GM18519 (cell line): ENCODE measurements around the gene RHBDD1.
A peak's percentile ranks its signal among the peaks of the same experiment; 100 is the strongest.

Source experiments
- ATAC-seq: cut with Tn5 transposase; IDR thresholded peaks from one replicate; pipeline ENCODE4 v1.9.1; 2021; ENCODE audit warnings: mild to moderate bottlenecking, moderate library complexity; ENCODE audit not compliant: unreplicated experiment, low FRiP score

The RHBDD1 gene

DNA sequence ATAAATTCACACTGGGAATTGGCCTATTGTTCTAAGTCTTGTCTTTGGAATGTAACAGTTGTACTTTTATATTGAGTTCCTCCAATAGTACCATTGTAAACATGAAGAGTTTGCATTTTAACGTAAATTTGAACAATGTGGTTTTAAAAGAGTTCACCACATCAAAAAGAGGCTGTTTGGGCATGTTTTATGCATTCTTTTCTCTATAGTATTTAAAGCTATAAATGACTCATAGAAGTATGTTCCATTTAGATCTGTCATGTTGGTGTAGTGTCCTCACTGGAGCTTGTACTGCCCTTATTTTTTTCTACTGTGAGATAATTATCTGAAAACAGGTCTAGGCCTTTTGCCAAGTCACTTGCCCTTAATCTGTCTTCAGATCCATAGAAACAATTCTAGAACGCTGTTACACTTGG lies 141.9 kb downstream of the RHBDD1 start:
- ATAC-seq: no peak

DNA sequence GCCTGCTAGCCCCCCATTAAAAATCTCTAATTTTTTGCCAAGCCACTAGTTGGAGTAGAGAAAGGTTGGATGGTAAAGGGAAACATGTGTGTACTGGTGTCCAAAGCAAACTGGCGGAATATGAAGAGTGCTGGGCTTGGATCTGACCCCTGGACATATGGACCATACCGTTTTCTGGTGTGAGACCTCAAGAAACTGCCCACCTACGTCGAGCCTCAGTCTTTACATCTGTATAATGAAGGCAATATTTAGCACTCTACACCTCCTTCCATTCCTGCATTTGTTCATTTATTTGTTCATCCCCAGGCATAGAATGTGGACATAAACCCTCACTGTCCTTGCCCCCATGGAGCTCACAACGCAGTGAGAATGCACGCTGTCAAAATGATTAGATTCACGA lies 142.4 kb downstream of the RHBDD1 start:
- ATAC-seq: no peak

DNA sequence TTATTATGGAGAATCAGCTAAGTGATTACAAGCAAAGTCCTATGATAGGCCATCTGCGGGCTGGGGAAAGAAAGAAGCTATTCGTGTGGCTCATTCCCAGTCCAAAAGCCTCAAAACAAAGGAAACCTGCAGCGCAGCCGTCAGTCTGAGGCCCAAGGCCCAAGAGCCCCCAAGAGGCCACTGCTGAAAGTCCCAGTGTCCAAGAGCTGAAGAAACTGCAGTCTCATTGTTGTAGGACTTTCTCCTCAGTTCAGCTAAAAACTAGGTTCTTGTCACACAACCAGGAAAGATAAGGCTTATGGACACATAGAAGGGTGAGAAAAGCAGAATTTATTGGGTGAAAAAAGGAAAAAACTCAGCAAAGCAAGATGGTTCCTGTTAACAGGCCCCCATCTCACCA lies 143.2 kb downstream of the RHBDD1 start:
- ATAC-seq: no peak

DNA sequence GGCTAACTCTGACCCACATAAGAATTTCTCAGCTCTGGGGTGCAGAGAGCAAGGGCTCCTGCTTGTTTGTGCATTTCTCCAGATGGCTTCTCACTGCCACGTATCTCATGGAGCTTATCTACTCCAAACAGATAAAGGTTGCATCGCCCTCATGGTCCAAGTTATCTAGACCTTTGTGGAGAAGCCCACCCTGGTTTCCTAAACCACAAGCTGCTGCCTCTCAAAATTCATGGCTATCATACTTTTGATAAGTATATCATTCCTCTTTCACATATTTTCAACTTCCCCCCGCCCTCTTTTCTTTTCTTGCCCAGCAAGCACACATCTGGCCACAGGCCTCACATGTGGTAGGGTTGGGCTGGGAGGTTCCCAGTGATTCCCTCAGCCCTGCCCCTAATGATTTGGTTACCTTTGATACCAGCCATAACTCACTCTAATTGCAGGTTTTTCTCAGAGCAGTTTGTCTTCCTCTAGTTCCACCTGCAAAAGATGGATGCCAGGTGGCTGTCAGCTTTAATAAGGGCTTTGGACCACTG lies 146.0 kb downstream of the RHBDD1 start:
- ATAC-seq: no peak

DNA sequence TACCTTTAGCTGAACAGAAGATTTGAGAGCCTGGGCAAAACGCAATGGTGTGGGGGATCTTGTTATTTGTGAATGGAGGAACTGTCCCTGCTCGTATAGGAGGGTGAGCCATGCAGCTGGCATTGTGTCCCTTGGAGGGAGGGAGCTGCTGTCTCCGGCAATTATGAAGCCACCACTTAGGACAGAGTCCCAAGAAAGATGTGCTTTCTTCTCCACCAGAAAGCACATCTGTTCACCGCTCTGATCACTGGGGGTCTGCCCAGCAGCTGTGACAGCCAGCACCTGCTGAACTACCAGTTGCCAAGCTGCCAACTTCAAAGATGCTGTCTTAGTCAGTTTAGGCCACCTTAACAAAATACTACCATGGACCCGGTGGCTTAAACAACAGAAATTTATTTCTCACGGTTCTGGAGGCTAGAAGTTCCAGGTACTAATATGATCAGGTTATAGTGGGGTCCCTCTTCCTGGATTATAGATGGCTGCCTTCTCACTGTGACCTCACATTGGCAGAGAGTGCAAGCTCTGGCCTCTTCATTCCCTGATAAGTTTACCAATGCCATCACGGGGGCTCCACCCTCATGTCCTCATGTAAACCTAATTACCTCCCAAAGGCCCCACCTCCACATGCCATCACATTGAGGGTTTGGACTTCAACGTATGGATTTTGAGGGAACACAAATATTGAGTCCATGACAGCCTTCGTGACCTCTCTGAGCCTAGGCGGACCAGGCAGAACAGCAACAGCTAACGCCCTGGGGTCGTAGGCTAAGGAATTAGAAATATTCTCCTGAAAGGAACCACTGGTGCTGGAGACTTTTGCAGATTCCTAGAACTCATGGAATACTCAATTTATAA lies 148.3 kb downstream of the RHBDD1 start:
- no peak for ATAC-seq

DNA sequence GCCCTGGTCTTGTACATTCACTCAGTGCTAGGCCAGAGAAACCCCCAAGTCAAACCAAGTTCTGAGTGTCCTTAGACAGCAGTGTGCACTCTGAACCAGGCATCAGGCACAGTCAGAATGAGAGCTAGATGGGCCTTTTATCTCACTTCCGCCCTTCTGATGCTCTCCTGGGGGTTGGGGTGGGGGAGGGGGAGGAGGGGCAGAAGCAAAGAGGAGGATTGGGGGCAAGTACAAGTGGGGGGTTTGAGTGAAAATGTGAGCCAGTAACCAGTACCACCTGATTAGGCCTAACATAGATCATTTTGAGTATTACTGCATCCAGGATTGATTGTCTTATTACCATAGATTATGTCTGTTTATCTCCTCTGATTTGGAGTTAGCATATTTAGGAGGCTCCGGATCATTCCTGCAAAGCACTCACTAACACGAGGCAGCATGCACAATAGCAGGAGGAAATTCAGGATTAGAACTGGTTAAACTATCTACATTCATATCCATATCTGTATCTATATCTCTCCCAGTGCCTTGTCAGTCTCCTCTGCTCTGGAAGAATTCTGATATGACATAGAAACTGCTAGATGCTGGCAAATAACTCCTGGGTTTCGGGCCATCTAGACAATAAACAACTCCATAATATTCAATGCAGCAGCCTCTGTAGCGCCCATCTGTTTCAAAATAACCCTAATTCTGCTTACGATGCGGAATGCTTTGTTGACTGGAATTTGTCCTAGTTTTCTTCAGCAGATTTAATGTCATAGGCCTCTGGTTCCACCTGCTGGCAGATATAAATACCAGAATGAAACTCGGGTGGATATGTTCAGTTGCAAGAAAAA lies 149.1 kb downstream of the RHBDD1 start:
- peak; percentile 99 for ATAC-seq

DNA sequence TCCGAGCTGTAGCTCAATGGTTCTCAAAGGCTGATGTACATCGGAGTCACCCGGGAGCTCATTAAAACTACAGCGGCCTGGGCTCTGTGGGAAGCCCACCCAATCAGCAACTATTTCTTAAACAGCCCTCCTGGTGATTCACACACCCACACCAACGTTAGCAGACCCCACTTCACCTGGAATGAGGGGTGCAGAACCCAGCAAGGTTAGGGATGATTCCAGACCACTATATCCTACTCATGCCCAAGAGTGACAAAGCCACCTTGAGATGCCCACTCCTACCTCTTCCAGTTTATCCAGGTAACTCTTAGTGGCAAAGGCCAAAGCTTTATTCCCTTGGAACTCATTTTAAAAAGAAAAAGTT lies 149.7 kb downstream of the RHBDD1 start:
- no peak for ATAC-seq

DNA sequence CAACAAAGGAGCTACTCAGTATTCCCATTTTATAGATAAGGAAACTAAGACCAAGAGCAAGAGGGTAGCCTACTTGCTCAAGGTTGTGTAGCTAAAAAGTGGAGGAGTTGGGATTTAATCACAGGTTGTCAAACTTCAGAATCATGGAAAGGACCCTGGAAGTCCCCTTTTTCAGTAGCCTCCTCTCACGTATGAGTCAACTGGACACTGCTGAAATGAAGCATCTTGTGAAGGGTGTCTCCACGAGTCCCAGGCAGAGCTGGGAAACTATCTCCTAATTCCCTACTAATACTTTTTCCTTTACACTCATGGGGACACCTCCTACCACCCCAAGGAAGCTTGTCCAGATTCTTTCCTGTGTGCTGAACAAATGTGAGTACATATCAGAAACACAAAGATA lies 155.8 kb downstream of the RHBDD1 start:
- ATAC-seq: no peak

DNA sequence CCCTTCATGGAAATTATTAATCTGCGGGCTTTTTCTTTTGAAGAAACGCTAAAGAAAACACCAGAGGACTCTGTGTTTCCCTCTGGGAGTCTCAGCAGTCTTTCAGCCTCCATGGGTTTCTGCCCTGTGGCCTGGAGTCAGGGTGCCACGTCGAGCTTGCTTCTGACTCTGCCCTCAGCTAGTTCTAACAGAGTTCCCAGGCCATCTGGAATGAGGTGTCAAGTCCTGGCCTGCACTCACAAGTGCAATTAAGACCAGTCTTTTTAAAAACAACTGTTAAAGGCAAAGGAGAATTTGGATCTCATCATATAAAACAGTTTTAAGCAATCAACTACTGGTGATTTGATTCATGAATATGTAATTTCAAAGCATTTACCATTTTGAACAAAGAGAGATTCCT lies 157.3 kb downstream of the RHBDD1 start:
- no peak for ATAC-seq

DNA sequence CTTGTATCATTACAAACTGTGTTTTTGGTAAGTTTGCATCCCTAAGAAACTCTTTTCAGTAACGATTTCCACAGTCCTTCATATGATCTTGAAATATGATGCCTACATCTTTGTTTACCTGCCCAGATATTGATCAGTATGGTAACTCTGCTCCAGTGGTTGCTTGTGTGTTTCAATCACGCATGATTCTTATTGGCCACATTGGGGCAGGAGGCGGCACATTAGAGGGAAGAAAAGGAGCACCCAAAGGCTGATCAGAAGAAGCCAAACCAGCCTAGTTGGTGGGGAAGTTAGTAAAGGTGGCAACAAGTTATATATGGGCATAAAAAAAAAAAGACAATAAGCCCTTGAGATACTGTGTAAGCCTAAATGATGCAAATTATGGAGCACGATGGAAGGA lies 158.9 kb downstream of the RHBDD1 start:
- no peak for ATAC-seq

DNA sequence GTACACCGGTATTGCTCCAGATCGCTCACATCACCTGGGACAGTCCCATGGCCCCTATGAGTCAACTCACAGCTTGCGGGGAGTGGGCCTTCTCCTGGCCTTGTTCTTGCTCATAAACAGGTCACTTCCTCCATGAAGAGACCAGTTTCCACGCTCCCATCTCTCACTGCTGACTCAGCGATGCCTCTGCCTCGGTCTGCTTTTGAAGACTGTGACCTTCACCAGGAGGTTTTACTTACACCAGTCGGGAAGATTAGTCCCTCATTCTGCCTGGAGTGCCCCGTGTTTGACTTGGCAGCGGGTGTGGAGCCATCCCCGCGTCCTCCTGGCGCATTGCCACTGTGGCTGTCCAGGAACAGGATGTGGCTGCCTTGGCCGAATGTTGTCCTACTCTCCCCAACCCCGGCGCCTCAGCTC lies 159.8 kb downstream of the RHBDD1 start:
- ATAC-seq: no peak

DNA sequence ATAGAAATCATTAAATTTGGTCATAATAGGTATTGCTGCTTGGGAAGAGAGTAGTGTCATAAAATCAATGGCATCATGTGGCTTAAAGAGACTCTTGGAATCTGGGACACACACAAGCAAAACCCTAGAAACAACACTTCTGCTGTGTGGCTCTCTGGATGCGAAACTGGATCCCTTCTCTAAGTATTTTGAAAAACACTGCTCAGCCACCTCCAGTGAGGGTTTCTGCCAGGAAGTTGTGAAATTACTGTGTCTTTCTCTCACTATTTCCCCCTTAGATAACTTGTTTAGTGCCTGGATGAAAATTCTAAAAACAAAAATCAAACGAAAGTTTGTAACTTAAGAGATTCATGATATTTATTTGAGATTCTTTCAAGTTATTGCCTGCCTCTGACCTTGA lies 163.8 kb downstream of the RHBDD1 start:
- ATAC-seq: no peak

DNA sequence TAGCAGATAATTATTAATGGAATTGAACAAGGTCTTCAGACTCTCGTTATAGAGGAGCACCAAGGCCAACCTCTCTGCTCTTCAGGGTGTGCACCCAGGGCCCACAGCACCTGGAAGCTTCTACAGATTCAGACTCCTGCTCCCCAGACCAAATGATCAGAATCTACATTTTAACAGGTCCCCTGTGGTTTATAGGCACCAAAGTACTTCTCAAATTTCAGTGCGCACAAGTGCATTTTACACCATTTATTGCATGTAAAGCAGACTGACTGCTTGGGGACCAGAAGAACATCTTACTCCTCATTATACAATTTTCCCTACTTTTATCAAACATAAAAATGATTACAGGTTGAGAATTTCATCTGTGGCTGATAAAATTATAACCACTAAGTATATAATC lies 164.3 kb downstream of the RHBDD1 start:
- no peak for ATAC-seq

DNA sequence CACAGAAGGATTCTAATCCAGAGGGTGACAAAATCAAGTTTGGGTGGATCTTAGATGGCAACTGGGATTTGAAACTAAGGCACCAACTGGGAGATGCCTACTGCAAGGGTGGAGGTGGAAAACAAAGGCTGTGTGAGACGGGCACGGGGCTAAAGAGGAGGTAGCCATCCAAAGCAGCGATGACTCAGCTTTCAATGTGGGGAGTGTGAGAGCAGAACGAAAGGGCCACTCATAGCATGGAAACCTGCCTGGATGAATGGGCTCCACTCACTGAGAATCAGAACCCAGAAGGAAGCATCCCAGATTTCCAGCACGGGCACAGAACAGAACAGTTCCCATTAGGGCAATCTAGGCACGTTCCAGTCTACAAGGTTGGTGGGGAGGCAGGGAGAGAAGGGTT lies 168.6 kb downstream of the RHBDD1 start:
- ATAC-seq: no peak

DNA sequence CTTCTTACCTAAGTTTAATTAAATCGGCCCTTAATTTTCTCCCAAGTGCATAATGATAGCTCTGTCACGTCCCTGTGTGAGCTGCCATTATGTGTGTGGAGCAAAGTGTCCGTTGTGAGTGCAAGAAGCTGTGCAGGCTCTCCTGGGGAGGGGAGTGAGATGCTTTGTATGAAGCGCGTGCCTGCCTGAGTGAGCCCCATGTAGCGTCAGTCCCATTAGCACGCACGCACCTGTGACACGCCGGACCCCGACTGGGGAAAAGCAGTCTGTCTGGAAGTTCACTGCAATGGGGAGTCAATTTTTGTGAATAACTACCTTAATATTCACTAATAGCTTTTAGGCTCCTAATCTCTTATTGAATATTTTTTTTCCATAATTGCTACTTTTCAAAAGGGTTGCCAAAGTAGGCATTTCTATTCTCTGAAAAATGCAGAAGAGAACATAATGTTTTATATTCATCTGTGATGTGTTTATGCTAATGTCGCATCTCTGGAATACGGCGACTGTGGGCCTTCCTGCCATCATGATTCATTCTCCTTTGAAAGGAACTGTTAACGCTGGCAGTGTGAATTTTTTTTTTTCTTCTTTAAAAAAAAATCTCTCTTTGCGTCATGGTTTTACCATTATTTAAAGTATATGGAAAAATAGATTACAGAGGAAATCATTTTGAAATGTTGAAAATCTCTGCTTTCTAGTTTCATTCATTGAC lies 170.5 kb downstream of the RHBDD1 start:
- no peak for ATAC-seq

DNA sequence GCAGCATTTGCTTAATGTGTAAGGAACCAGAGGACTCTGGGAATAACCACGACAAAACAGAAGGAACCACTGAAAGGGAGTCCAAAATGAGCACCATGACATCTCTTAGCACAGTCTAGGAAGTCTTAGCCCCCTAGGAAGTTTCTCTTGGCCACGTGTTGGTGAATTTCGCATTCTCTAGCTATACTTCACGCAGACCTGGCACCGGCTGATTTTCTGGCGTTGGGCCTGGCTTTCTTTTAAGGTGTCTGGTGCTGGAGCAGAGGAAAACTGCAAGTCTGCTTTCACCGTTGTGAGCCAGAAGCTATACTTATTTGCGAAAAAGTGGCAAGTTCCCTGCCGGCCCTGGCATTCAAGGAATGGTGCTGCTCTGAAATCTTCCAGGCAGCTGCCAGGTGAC lies 171.3 kb downstream of the RHBDD1 start:
- ATAC-seq: no peak

DNA sequence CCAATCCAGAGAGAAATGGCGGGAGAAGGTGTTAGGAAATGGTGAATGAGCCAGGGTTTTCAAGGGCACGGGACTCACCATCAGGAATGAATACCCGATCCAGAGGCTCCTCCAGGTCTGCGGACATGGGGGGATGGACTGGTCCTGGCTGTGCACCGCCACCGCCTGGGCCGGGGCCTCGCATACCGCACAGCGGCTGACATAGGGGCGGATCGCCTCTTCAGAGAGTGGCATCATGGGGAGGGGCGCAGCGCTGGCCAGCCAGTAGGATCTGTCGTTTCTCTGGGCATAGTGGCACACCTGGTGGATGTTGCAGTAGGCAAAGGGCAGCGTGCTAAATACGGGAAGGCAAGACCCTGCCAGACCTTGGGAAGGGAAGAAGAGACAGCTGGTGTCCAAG lies 172.1 kb downstream of the RHBDD1 start:
- no peak for ATAC-seq

DNA sequence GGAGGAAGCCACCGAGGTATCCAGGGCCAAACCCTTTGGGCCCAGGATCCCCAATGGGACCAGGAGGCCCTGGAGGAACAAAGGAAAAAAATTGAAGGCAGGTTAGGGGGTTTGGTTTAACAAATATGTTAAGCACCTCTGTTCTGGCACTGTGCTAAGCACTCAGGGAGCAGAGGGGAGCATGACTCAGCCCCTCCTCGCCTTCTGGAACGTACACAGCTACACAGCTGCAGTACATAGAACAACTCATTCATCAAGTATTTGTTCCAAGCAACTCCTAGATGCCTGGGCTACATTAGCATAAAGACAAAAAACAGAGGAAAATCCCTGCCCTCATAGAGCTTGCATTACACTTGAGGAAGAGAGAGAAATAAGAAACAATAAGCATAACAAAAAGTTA lies 174.6 kb downstream of the RHBDD1 start:
- no peak for ATAC-seq

DNA sequence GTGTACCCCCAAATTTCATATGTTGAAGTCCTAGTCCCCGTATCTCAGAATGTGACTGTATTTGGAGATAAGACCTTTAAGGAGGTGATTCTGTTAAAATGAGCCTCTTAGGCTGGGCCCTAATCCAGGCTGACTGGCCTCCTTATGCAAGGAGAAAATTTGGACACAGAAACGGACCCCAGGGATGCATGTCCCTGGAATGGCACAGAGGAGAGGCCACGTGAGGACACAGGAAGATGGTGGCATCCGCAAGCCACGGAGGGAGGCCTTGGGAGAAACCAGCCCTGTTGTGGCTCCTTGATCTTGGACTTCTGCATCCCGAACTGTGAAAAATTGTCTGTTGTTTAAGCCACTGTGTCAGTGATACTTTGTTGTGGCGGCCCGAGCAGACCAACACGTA lies 177.5 kb downstream of the RHBDD1 start:
- no peak for ATAC-seq

DNA sequence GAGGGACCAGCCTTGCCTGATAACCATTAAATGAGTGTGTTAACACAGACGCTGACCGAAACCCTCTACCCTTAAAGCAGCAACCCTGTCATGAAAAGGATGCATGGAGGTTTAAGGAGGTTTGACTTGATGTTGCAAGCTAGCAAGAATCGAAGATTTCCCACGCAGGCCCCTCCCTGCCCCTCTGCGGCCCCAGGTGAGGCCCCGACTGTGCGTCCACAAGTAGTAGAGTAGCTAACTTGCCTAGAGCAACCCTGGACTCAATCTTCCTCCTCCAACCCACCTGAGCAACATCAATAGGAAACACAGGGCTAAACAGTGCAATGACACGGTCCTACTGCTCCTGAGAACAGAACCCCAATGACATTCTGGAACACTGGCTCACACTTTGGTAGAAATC lies 178.0 kb downstream of the RHBDD1 start:
- no peak for ATAC-seq

DNA sequence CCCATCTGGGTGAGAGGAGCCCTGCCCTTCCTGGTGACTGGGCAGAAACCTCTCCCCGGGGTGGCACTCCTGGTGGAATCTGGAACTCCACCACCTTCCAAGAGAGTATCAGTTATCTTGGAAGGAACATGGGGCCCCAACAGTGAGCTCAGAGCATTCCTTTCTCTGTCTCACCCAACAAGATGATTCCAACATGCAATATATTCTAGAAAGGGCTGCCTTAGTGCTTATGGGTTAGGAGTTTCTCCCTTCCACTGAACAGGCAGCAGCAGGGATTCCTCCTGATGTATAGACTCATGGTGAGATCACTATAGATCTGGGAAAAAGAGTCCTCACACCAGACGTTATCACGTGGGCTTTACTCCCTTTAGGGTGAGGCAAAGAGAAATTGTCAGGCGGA lies 181.0 kb downstream of the RHBDD1 start:
- no peak for ATAC-seq
